Stimulated activated CD4-positive, alpha-beta T cell treated with anti-CD3 and anti-CD28 coated beads, Interleukin-4, amount 100 ng/mL, for 4 hours (primary cell): ENCODE data around the gene EMC8.
A peak's percentile ranks its signal among the peaks of the same experiment; 100 is the strongest.
"Not testable (repeated sequence)": the region's sequence is repeated elsewhere in the genome, so short reads cannot be mapped to it uniquely, and the experiment has no call there.

ENCODE experiments used
- DNase-seq, 2 experiments: peaks; one replicate each; pipeline ENCODE4 v3.0.0-alpha.2; 2020

Gene EMC8

GRCh38 chr16:85834741-85835140, 35.4 kb upstream of the EMC8 start:
- no peak for DNase-seq

- no peak for DNase-seq
Observed at GRCh38 chr16:85833219-85833920, 34.0 kb upstream of the EMC8 start.

DNA sequence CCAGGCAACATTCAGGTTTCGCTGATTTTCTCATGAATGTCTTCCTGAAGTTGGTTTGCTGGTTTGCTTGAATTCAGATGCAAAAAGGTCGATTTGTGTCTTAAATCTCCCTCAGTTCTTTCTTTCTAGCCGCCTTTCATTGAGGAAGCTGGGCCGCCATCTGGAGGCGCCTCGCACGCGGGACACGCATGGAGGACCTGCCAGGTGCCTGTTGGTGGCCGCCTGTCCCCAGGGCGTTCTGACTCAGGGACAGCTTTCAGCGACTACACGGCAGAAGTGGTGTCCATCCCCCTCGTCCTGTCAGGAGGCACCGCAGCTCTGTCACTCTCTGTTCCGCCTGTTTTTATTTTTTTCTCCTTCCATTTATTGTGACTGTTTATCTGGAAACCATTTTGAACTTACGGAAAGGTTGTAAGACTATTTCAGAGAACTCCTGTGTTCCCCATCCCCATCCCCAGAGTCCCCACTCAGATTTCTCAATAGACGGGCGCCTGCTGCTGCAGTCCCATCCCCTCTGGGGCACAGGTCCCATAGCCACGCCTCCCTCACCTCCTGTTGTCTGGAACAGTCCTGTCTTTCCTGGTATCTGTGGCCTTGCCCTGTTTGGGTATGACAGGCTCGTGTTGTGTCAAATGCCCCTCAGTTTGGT, 33.4 kb upstream of the EMC8 start:
- DNase-seq: no peak

- DNase-seq: no peak
Observed at GRCh38 chr16:85830821-85831220, 31.5 kb upstream of the EMC8 start.

DNA sequence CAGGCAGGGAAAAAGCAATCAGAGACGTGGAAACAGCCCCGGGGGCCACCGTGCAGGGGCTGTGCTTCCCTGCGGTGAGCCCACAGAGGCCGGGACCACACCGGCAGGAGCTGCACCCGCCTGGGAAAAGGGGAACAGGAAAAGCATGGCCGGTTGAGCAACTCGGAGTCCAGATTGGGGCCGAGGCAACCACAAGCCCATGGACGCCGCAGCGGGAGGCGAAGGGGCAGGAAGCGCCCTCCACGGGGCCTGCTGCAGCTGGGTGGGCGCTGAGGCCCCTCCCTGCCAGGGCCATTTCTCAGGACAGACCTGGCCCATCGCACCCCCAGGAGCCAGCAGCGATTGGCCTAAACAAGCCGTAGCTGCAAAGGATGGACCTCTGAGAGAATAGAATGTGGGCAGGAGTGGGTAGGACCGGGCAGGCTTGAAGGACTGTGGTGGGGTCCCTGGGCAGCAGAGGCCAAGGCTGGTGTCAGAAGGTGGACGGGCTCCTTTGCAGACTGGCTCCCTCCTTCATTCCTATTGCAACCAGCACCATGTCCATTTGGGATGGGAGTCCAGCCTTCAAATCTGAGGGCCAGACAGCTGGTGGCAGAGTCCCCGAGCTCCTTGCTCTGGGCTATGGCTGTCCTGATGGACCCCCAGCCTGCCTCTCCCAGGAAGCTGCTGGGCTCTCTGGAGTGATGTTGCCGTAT, 30.6 kb upstream of the EMC8 start:
- DNase-seq: no peak

DNA sequence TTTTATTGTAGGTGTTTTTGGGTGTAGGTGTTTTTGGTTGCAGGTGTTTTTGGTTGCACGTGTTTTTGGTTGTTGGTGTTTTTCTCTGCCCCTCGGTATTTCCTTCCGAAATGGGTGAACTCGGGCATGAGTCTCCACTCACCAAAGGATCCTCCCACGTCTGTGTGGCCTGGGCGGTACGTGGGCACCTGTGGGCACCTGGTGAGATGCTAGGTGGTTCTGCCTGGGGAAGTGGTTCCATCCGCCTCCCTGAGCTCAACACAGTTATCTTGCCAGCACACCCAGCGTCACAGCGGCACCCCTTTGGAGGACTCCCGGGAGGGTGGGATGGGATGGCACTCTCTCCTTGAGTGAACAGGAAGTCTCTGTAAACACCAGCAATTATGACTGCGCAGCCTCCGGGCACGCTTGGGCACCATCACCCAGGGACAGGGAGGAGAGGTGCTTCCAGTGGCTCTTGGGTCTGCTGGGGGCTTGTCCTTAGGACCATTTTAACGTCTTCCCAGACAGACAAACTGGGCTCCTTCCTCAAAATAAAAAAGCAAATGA, 29.9 kb upstream of the EMC8 start:
- no peak for DNase-seq

DNA sequence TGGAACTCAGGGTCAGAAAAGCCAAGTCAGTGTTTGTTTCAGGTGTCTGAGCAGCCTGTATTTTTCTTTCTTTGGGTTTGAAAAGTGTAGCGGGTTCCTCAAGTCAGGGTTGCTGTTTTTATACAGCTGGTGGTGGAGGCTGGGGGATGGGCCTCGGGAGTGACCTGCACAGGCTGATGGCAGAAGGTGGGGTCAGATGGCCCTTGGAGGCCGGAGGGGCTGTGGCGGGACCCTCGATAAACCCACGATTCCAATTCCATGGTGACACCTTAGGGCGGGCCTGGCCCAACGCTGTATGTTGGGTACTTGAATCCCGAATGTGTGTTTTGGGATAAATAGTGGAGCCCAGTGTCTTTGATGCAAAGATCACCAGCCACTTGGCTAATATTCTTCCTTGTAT, 28.8 kb upstream of the EMC8 start:
- DNase-seq: no peak

- DNase-seq: no peak
Observed at GRCh38 chr16:85826686-85827247, 27.4 kb upstream of the EMC8 start.

DNA sequence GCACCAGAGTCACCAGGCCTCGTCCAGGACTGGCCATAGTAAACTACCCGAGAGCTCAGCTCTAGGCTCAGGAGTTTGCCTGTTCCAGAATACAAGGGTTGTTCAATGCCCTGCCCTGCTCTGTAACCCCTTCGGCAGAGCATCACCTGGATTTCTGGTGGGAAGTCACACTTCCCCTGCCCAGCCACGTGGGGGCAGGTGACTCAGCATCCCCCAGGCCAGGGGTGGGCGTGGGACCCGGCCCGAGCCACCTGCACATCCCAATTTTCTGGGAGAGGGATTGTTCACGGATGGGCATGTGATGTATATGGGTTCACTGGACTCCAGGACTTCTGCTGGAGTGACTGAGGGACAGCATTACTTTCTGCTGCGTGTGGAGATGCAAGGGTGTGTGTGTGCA, 26.0 kb upstream of the EMC8 start:
- no peak for DNase-seq

DNA sequence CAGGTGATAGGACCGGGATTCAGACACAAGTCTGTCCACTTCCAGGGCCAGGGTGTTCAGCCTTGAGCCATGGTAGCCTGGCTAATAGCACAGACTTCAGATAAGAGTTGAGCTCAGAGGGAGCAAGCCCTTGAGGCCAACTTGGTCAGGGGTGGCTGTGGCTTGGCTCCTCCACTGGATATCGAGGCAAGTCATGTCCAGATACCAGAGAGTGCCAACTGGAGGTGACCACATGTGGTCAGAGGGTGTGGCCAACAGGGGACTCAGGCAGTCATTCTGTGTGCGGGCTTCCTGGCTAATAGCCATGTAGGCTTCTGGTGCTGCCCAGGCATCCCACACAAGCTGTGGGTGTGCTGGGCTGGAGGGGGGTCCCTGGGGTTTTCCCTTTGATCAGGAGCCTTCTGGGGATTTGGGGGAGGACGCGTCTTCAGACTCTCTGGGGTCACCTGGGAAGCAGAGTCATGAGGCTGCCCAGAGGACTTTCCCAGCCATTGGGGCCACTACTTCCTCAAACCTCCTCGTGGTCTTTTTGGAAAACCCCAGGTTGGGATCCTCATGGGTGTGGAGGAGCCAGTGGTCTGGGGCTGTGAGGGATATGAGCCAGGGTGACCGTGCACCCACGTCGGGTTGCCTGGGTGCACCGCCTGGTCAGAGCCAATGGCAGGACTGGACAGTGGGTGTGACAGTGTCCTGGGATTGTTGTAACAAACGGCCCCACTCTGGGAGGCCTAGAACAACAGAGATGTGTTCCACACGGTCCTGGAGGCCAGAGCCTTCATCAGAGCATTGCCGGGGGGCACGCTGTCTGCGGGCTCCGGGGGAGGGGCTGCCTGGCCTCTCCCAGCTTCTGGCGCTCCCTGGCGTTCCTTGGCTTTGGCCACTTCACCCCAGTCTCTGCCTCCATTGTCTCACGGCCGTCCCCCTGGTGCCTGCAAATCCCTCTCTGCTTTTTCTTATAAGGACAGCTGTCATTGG, 25.1 kb upstream of the EMC8 start:
- DNase-seq: no peak

DNA sequence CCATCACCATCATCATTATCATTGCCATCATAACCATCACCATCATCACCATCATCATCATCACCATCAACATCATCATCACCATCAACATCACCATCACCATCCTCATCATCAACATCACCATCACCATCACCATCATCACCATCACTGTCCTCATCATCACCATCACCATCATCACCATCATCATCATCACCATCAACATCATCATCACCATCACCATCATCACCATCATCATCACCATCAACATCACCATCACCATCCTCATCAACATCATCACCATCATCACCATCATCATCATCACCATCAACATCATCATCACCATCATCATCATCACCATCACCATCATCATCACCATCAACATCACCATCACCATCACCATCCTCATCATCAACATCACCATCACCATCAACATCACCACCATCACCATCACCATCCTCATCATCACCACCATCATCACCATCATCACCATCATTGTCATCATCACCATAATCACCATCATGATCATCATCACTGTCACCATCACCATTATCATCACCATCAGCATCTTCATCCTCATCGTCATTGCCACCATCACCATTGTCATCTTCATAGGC, 24.1 kb upstream of the EMC8 start:
- no peak for DNase-seq

DNA sequence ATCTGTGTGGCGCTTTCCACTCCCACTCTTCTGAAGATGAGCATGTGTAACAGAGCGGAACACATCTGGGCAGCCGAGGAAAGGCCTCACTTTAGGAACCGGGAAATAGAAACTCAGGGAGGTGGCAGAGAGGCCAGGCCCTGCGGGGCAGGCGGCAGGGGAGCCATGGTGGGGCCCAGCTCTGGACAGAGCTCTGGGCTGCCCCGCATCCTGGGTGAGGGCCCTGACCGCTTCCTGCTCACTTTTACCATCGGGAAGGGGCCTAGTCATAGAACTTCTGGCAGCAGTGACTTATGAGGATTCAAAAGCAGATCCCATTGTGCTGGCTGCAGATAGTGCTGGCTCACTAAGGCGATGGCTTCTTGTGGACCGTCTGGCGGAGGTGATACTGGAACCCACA, 22.8 kb upstream of the EMC8 start:
- DNase-seq: no peak

DNA sequence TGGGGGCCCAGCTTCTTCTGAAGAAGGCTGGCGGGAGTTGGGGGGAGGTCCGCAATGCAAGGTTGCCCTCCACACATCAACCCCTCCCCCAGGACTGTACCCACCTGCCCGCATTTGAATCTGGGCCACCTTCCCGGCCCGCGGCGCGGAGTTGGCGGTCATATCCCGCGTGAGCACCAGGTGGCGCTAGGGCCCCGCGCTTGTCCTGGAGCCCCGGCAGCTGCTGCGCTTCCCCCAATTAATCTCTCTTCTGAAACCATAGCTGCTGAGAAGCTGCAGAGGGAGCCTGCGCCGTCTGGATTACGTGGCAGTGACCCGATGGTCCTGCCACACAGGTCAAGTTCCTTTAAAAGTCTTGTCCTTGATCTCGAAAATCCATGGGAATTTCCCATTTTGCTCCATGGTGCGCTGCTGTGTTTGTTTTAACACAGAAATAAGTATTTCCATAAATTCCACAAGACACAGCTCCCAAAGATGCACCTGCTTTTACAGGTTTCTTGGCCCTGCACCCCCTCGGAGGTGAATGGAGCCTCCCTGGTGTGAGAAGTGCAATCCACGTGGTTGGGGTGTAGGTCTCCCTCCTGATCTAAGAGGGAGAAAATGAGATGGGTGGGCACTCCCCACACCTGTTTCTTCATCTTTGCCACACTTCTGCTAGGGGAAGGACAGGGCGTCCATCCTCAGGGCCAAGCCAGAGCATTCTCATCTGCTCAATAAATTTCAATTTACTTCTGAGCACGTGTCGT, 22.2 kb upstream of the EMC8 start:
- DNase-seq: peak; percentile 70 to 82

- no peak for DNase-seq
Observed at GRCh38 chr16:85820604-85821372, 21.4 kb upstream of the EMC8 start.

GRCh38 chr16:85819771-85820170, 20.4 kb upstream of the EMC8 start:
- DNase-seq: no peak

- peak; percentile 75 to 85 for DNase-seq
Observed at GRCh38 chr16:85819245-85819644, 19.9 kb upstream of the EMC8 start.

DNA sequence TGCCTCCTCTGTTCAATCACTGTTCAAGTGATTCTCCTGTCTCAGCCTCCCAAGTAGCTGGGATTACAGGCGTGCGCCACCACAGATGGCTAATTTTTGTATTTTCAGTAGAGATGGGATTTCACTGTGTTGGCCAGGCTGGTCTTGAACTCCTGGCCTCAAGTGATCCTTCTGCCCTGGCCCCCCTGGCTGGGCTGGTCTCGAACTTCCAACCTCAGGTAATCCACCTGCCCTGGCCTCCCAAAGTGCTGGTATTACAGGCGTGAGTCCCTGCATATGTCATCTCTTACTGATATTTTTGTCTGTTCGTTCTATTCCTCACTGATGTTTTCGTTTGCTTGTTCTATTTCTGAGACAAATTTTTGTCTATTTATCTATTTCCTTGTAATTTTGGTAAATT, 17.9 kb upstream of the EMC8 start:
- DNase-seq: not testable (repeated sequence)

DNA sequence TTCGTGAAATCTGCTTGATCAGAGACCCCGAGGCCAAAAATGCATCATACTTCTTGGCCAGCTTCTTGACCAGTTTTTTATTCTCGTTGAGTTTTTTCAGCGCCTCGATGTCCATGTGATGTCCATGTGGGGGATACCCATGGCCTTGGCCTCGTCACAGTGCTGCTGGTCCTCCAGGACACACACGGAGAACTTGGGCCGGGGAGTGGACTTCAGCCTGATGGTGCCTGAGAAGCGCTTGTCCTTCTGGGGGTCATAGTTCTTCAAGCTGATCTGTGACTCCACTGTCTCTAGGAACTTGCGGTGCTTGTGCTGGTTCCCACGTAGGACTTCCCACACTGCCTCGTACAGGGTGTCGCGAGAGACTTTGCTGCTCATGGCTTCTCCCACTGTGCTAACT, 16.8 kb upstream of the EMC8 start:
- DNase-seq: no peak

- DNase-seq: no peak
Observed at GRCh38 chr16:85812811-85813700, 13.7 kb upstream of the EMC8 start.
